HCEC 1CT (cell line): ENCODE measurements around the gene ZNF519.
"Not testable (repeated sequence)": the region's sequence is repeated elsewhere in the genome, so short reads cannot be mapped to it uniquely, and the experiment has no call there.

ENCODE experiments used
- DNase-seq: peaks from one replicate; pipeline ENCODE4 v3.0.0-alpha.2; 2017

The ZNF519 gene

DNA sequence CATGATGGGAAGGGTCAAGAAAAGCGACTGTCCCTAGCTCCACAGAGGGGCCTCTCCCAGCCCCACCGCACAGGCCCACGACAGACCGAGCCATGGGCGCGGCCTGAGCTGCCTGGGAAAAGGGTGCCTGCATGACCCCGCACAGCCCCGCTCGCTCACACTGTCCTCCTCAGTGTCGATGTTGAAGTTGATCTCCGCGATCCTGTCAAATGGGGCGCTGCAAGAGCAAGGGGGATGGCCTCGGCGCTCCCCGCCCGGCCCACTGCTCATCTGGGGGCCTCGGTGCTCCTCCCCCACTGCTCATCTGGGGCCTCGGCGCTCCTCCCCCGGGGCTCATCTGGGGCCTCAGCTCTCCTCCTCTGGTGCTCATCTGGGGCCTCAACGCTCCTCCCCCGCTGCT lies 14.5 kb upstream of the ZNF519 start:
- not testable (repeated sequence) for DNase-seq

DNA sequence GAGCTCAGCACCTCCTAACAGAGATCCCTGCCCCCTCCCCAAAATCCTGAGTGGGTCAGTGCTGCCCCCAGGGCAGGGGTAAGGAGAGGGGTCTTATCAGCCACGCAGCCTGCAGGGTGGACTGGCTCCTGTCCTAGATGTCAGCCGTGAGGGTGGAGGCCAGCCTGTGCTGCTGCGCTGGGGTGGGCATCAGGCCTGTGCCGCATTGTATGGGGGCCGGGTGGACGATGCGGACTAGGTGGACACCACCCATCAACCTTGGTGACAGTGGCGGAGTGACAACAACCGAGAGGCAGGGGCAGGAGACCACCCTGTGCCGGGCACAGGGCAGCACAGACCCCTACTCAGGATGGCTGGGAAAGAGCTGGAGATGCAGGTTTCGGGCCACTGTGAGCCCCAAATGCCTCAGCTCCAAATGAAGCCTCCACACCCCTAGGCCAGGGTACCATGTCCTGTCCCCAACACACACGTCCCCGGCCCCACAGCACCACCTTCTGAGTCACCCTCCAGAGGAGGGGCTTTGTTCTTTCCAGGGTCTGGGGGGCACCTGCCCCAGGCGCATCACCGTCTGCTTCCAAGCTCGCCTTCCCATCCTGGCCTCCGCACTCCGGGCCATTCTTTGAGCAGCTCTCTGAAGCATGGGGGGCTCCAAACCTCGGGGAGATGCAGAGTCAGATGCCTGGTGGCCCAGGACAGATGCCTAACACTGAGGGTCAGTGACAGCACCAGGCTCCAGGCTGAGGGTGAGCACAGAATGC lies 13.5 kb upstream of the ZNF519 start:
- not testable (repeated sequence) for DNase-seq

DNA sequence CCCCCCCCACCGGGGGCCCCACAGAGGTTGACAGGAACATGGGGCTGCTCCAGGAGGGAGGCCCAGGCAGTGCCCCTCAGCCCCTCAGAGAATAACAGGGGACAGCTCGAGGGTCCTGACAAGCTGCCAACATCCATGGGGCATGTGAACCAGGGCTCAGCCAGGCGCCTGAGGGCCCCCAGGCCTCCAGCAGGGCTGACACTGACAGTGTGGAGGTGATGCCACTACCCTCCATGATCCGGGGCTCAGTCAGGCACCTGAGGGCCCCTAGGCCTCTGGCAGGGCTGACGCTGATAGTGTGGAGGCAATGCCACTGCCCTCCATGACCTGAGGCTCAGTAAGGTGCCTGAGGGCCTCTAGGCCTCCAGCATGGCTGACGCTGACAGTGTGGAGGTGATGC lies 12.8 kb upstream of the ZNF519 start:
- DNase-seq = not testable (repeated sequence)

GRCh38 chr18:14144628-14144895 lies 12.3 kb upstream of the ZNF519 start:
- DNase-seq = no peak

- not testable (repeated sequence) for DNase-seq
These were observed 11.8 kb upstream of the ZNF519 start for GRCh38 chr18:14143871-14144627.

GRCh38 chr18:14143396-14143795 lies 11.2 kb upstream of the ZNF519 start:
- DNase-seq = not testable (repeated sequence)

DNA sequence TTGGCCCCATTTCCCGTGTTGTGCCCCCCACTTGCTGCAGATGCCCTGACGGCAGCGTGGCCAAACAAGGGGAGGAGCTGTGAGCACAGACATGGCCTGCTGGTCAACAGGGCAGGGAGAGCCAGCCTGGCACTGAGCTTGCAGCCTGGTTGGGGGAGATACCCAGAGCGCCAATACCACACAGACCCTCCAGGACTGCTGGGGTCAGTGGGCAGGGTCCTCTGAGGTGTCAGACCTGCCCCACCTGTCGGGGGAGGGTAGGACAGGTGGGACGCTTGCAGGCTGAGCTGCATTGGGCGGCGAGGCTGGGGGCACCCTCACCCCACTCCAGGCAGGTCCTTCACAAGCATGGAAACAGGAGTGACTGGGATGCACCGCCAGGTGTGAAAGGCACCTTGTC lies 9.9 kb upstream of the ZNF519 start:
- not testable (repeated sequence) for DNase-seq

DNA sequence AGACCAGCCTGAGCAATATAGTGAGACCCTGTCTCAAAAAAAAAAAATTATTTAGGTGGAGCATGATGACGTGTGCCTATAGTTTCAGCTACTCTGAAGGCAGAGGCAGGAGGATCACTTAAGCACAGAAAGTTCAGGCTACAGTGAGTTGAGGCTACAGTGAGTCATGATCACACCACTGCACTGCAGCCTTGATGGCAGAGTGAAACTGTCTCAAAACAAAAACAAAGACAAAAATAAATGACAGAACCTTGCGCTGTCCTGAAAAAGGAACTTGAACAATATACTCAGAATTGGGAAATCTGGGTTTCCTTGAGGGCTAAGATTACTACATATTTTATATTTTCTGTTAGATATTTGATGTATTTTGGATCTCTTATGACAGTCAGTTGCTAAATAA lies 7.3 kb upstream of the ZNF519 start:
- not testable (repeated sequence) for DNase-seq

- DNase-seq = not testable (repeated sequence)
These were observed 5.7 kb upstream of the ZNF519 start for GRCh38 chr18:14137971-14138370.

GRCh38 chr18:14131696-14132270 lies 452 bp downstream of the ZNF519 start:
- not testable (repeated sequence) for DNase-seq

DNA sequence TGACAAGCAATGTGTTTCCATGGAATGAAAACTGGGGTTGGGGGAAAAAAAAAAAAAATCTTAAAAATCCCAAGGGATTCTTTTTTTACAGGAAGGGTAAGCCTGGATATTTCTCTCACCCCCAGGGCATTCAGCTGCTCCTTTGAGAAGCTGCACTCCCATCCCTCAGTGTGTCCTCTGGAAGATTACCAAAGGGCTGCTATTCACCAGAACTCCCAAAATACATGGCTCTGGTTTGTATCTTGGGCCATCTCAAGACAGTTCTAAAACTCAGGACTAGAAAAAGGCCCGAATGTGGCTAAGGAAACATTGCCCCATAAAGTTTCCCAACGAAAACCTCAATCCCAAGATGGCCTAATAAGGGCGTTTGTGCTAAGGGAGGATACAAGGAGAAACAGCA lies 1.4 kb downstream of the ZNF519 start:
- not testable (repeated sequence) for DNase-seq

- DNase-seq = no peak
These were observed 7.5 kb downstream of the ZNF519 start for GRCh38 chr18:14124689-14125088.

GRCh38 chr18:14122097-14122496 lies 10.1 kb downstream of the ZNF519 start:
- no peak for DNase-seq

GRCh38 chr18:14120926-14121325 lies 11.3 kb downstream of the ZNF519 start:
- DNase-seq = no peak

DNA sequence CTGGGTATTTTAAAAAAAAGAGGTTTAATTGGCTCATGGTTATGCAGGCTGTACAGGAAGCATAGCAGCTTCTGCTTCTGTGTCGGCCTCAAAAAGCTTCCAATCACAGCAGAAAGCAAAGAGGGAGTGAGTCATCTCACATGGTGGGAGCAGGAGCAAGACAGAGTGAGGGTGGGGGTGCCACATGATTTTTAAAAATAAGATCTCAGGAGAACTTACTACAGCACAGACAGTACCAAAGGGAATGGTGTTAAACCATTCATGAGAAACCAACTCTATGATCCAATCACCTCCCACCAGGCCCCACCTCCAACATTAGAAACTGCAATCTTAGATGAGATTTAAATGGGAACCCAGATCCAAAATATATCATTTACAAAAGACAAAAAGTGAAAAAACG lies 14.6 kb downstream of the ZNF519 start:
- no peak for DNase-seq

- no peak for DNase-seq
These were observed 25.3 kb downstream of the ZNF519 start for GRCh38 chr18:14106906-14107305.

DNA sequence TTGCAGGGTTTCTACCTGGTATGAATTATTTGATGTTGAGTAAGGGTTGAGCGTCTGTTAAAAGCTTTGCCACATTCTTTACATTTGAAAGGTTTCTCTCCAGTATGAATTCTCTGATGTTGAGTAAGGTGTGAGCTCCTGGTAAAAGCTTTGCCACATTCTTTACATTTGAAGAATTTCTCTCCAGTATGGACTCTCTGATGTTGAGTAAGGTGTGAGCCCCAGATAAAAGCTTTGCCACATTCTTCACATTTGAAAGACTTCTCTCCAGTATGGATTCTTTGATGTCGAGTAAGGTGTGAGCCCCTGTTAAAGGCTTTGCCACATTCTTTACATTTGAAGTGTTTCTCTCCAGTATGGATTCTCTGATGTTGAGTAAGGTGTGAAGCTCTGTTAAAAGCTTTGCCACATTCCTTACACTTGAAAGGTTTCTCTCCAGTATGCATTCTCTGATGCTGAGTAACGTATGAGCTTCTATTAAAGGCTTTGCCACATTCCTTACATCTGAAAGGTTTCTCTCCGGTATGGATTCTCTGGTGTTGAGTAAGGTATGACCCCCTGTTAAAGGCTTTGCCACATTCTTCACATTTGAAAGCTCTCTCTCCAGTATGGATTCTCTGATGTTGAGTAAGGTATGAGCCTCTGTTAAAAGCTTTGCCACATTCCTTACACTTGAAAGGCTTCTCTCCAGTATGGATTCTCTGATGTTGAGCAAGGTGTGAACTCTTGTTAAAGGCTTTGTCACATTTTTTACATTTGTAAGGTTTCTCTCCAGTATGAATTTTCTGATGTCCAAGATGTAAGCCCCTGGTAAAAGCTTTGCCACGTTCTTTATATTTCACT lies 27.1 kb downstream of the ZNF519 start:
- no peak for DNase-seq

DNA sequence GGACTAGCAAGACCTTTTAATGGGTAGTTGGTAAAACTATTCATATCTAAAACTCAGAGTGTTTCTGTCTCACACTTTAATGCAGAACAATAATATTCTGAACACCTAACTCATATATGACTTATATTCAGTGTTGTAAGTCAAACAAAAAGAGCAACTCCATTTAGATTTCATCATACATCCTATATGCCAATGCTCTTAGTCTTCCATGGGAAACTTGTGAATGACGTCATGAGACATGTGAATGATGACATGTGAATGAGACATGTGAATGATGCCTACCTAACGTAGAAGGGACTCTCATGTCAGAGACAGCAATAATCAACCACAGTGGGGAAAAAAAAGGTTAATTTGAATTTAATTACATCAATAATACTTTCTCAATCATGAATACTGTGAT lies 28.0 kb downstream of the ZNF519 start:
- DNase-seq = no peak

DNA sequence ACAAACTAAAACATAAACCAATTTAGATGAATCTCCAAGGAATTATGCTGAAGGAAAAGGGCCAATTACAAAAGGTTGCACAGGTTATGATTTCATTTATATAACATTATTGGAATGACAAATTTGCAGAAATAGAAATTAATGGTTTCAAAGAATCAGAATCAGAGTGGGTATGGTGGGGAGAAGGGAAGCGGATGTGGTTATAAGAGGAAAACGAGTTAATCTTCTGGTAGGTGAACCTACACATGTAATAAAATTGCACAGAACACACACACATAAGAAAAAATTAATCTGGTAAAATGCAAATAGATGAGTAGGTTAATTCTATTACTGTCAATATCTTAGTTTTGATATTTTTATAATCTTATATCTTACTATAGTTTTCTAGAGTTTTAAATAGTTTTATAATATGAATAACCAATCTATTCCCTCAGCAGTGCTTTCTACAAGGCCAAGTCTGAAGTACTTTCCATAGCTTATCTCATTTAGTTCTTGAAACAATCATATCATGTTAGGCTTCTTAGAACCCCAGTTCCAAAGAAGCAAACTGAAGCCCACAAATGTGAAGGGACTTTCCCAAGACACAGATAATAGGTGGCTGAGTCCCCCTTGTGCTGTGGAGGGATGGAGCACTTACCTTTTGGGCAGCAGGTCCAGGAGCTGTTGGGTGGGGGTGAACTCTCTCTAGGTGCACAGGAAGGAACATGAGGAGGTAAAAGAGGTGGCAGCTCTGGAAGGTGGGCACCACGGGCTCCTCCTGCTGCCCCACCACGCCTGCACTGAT lies 31.5 kb downstream of the ZNF519 start:
- no peak for DNase-seq

DNA sequence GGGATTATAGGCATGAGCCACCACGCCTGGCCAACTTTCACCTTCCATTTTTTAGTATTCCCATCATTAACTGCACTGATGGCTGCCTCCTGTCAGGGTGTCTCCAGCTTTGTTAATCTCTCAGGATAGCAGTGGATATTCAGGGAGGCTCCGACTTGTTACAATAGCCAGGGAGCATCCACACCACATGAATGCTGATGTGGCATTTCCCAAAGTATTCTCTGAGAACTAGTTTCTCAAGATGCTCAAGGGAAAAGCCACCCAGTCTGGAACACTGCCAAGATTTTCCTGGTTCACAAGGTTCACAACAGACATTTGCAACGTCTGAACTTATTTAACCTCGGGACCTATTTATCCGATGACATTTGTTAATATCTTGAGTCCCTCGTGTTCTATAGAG lies 33.8 kb downstream of the ZNF519 start:
- no peak for DNase-seq

DNA sequence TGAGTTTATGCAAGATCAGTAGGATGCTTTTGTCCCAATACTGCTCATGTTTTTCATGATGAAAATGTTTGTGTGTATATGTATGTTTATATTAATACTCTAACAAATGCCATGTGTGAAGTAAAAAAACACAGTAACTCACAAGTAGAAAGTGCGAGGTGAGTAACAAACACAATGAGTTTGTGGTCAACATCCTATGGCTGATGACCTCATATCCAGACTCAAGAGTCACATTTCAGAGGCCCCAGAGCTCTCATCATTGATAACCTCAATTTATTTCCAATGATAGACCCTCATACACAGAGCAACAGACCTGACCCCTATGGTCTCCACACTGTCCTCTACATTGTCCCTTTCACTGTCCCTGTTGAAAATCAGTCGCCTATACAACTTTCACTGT lies 34.5 kb downstream of the ZNF519 start:
- DNase-seq = no peak

GRCh38 chr18:14093307-14093915 lies 38.8 kb downstream of the ZNF519 start:
- DNase-seq = no peak
